GM12801 (cell line): ENCODE data around the gene CALCA.

Experiments
- TF ChIP-seq, protein P1 (sequence below): IDR thresholded peaks from one replicate; pipeline ENCODE4 v1.5.1; 2011; ENCODE audit warnings: control low read depth; ENCODE audit not compliant: insufficient read length; ENCODE audit errors: extremely low read depth

CALCA gene

GRCh38 chr11:14977101-14977880, 5.1 kb upstream of the CALCA start:
- TF ChIP-seq, protein P1, sequence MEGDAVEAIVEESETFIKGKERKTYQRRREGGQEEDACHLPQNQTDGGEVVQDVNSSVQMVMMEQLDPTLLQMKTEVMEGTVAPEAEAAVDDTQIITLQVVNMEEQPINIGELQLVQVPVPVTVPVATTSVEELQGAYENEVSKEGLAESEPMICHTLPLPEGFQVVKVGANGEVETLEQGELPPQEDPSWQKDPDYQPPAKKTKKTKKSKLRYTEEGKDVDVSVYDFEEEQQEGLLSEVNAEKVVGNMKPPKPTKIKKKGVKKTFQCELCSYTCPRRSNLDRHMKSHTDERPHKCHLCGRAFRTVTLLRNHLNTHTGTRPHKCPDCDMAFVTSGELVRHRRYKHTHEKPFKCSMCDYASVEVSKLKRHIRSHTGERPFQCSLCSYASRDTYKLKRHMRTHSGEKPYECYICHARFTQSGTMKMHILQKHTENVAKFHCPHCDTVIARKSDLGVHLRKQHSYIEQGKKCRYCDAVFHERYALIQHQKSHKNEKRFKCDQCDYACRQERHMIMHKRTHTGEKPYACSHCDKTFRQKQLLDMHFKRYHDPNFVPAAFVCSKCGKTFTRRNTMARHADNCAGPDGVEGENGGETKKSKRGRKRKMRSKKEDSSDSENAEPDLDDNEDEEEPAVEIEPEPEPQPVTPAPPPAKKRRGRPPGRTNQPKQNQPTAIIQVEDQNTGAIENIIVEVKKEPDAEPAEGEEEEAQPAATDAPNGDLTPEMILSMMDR: no peak

- TF ChIP-seq, protein P1: no peak
These were observed 3.1 kb upstream of the CALCA start for GRCh38 chr11:14975252-14975587.

DNA sequence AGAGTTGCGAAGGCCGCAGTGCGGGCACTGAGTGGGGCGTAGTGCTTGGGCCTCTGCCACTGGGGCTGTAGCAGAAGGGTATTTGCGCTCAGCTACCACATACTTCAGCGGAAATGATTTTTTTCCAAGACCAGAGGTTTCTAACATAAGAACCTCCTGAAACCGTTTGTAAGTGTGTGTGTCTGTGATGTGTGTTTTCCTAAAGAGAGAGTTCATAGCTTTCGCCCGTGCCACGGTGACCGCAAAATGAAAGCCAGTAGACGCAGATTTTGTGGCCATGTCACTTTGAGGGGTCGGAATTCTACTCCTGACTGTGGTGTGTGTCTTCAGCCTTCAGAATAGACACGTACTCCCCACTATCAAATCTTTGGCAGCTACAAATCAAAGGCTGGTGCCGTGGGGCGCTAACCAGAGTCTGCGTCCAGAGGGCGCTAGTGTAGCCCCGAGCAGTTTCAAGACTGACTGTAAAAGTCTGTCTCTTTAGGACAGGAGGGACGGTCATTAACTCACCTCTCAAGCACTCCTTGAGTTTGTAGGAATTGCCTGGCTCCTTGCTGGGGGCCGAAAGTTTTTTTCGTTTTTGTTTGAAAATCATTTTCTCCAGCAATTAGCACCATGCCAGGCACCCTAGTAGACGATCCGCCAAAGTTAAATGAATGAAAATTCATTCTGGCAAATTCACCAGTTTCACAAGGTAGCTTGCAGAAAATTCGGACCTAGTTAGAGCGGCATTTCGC, 2.5 kb upstream of the CALCA start:
- TF ChIP-seq, protein P1: no peak

GRCh38 chr11:14973621-14974514, 1.7 kb upstream of the CALCA start:
- TF ChIP-seq, protein P1: no peak

DNA sequence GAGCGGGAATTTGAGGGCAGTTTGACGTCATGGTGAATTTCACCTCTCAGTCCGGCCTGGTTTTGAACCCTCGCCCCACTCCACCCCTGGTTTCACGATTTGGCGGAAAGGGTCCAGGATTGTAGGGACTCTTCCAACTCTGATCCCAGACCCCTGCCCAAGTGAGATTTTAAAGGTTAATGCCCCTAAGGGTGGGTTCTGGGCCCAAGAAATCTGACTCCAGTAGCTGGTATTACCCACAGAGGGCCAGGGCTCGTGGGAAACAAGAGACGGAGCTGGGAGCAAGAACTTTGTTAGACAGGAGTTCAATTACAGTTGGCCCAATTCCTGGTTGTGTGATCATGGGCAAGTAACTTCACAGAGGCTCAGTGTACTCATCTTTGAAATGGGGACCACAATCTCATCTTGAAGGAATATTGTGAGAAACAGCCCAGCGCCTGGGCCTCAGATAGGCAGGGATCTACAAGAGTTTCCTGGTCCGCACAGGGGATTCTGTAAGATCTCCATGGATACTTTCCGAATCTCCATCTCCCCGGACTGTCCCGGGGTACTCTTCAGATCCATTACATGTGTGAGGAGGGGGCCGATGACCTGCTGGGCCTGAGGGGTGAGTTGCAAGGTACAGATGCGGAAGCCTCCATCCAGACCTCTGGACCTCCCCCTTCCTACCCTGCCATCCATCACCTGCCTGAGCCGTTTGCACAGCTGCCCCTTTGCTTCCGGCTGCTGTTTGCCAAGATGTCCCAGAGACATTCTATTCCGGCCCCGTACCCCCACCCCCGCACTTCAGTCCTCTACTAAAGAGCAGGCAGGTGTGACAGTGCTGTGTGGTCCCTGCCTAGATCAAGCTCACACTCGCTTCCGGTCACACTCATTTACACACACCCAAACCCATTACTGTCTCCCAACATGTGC, 687 bp upstream of the CALCA start:
- TF ChIP-seq, protein P1: no peak

- TF ChIP-seq, protein P1: no peak
These were observed 2.2 kb downstream of the CALCA start for GRCh38 chr11:14969901-14970323.
